GM19324 (cell line): ENCODE measurements around the gene PRKCE.

ENCODE experiments used
- ATAC-seq: cut with Tn5 transposase; IDR thresholded peaks from one replicate; pipeline ENCODE4 v1.9.1; 2021; ENCODE audit warnings: mild to moderate bottlenecking, moderate library complexity; ENCODE audit not compliant: unreplicated experiment, low FRiP score

Gene PRKCE

GRCh38 chr2:45721150-45721549, 69.7 kb downstream of the PRKCE start:
- ATAC-seq: no peak

- no peak for ATAC-seq
Measured at GRCh38 chr2:45722477-45722876, 71.0 kb downstream of the PRKCE start.

- no peak for ATAC-seq
Measured at GRCh38 chr2:45723857-45724256, 72.4 kb downstream of the PRKCE start.

GRCh38 chr2:45724335-45724734, 72.9 kb downstream of the PRKCE start:
- no peak for ATAC-seq

GRCh38 chr2:45725731-45726130, 74.3 kb downstream of the PRKCE start:
- no peak for ATAC-seq

- ATAC-seq: no peak
Measured at GRCh38 chr2:45726188-45726587, 74.7 kb downstream of the PRKCE start.

- peak; percentile 72 for ATAC-seq
Measured at GRCh38 chr2:45728458-45728942, 77.0 kb downstream of the PRKCE start.

- ATAC-seq: peak; percentile 54
Measured at GRCh38 chr2:45729753-45730512, 78.5 kb downstream of the PRKCE start.

- ATAC-seq: no peak
Measured at GRCh38 chr2:45731141-45731540, 79.7 kb downstream of the PRKCE start.

GRCh38 chr2:45732436-45732835, 81.0 kb downstream of the PRKCE start:
- no peak for ATAC-seq

- ATAC-seq: no peak
Measured at GRCh38 chr2:45732946-45733345, 81.5 kb downstream of the PRKCE start.

- no peak for ATAC-seq
Measured at GRCh38 chr2:45734336-45734735, 82.9 kb downstream of the PRKCE start.

- ATAC-seq: no peak
Measured at GRCh38 chr2:45734952-45735351, 83.5 kb downstream of the PRKCE start.

GRCh38 chr2:45736757-45737704, 85.6 kb downstream of the PRKCE start:
- ATAC-seq: no peak

GRCh38 chr2:45739796-45740485, 88.5 kb downstream of the PRKCE start:
- no peak for ATAC-seq

- no peak for ATAC-seq
Measured at GRCh38 chr2:45741161-45741850, 89.8 kb downstream of the PRKCE start.

- no peak for ATAC-seq
Measured at GRCh38 chr2:45743531-45744396, 92.3 kb downstream of the PRKCE start.

- ATAC-seq: no peak
Measured at GRCh38 chr2:45745231-45745630, 93.8 kb downstream of the PRKCE start.

- no peak for ATAC-seq
Measured at GRCh38 chr2:45746888-45747287, 95.4 kb downstream of the PRKCE start.
